A673 (cell line): ENCODE data around the gene MRPS33.

ENCODE experiments used
- EZH2 ChIP-seq: fragments of 200-600 bp; sonication (generic); IDR thresholded peaks from 2 replicates; pipeline ENCODE4 v1.6.1; 2017; ENCODE audit warnings: borderline replicate concordance, low read depth, mild to moderate bottlenecking, mixed read lengths, antibody characterized with exemption, low read length; ENCODE audit not compliant: poor library complexity, severe bottlenecking
- TF ChIP-seq, protein P1 (sequence below): fragments of 300-800, 200-600 bp; sonication (generic); conservative IDR thresholded peaks from 2 replicates; pipeline ENCODE4 v1.5.1; 2017; ENCODE audit warnings: low read depth, mild to moderate bottlenecking, antibody characterized with exemption, low read length, moderate library complexity, mixed read lengths

DNA sequence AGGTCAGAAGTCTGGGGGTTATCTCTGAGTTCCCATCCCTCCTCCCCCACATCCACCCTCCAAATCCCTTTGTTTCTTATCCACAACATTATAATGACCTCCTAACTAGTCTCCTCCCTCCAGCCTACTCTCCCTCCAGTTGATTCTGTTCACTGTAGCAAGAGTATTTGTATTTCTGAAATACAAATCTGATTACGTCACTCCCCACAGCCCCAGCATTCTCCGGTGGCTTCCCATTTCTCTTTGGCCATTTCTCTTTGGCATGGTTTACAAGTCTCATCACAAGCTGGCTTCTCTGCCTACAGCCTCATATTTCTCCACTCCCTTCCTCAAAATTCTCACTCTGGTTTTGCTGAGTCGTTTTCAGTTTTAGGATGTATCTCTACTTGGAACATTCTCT is 24.6 kb upstream of the MRPS33 start:
- TF ChIP-seq EZH2 = no peak
- TF ChIP-seq, protein P1, sequence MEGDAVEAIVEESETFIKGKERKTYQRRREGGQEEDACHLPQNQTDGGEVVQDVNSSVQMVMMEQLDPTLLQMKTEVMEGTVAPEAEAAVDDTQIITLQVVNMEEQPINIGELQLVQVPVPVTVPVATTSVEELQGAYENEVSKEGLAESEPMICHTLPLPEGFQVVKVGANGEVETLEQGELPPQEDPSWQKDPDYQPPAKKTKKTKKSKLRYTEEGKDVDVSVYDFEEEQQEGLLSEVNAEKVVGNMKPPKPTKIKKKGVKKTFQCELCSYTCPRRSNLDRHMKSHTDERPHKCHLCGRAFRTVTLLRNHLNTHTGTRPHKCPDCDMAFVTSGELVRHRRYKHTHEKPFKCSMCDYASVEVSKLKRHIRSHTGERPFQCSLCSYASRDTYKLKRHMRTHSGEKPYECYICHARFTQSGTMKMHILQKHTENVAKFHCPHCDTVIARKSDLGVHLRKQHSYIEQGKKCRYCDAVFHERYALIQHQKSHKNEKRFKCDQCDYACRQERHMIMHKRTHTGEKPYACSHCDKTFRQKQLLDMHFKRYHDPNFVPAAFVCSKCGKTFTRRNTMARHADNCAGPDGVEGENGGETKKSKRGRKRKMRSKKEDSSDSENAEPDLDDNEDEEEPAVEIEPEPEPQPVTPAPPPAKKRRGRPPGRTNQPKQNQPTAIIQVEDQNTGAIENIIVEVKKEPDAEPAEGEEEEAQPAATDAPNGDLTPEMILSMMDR = no peak
